H9 (cell line): ENCODE data around the gene LDHD. TPM values are rescaled to one million over a fixed set of nuclear protein-coding genes. Genes with fewer than 3 reads are reported as not detected.
A peak's percentile ranks its signal among the peaks of the same experiment; 100 is the strongest.

Source experiments
- DNase-seq: peaks from one replicate; pipeline ENCODE4 v3.0.0-alpha.2; 2017
- H2AFZ ChIP-seq: one replicate; pipeline ENCODE4 v1.6.1; 2013; ENCODE audit warnings: mild to moderate bottlenecking, low read length, control low read depth, moderate library complexity
- H2AK5ac ChIP-seq: 2 replicates; pipeline ENCODE4 v1.6.1; 2013; ENCODE audit warnings: low read length, control low read depth, mixed read lengths; ENCODE audit not compliant: insufficient read length
- H2BK120ac ChIP-seq: one replicate; pipeline ENCODE4 v1.6.1; 2013; ENCODE audit warnings: low read depth, mild to moderate bottlenecking, low read length, control low read depth, inconsistent platforms; ENCODE audit not compliant: poor library complexity, severe bottlenecking
- H2BK12ac ChIP-seq: 2 replicates; pipeline ENCODE4 v1.6.1; 2013; ENCODE audit warnings: low read length, control low read depth, mixed read lengths, low read depth; ENCODE audit not compliant: insufficient read length
- H2BK15ac ChIP-seq: 2 replicates; pipeline ENCODE4 v1.6.1; 2013; ENCODE audit warnings: low read depth, low read length, control low read depth
- H2BK20ac ChIP-seq: one replicate; pipeline ENCODE4 v1.6.1; 2013; ENCODE audit warnings: low read depth, mild to moderate bottlenecking, low read length, control low read depth, inconsistent platforms; ENCODE audit not compliant: poor library complexity, severe bottlenecking
- H2BK5ac ChIP-seq: 2 replicates; pipeline ENCODE4 v1.6.1; 2013; ENCODE audit warnings: low read length, control low read depth, mixed read lengths; ENCODE audit not compliant: insufficient read length
- H3K14ac ChIP-seq: 2 replicates; pipeline ENCODE4 v1.6.1; 2013; ENCODE audit warnings: low read length, control low read depth; ENCODE audit not compliant: insufficient read depth
- H3K18ac ChIP-seq: 2 replicates; pipeline ENCODE4 v1.6.1; 2013; ENCODE audit warnings: low read depth, mild to moderate bottlenecking, mixed read lengths, low read length, control low read depth; ENCODE audit not compliant: insufficient read length
- H3K23ac ChIP-seq: 2 replicates; pipeline ENCODE4 v1.6.1; 2013; ENCODE audit warnings: low read length, control low read depth, mixed read lengths, low read depth; ENCODE audit not compliant: insufficient read length
- H3K23me2 ChIP-seq: 2 replicates; pipeline ENCODE4 v1.6.1; 2013; ENCODE audit warnings: low read depth, mild to moderate bottlenecking, mixed read lengths, low read length, control low read depth; ENCODE audit not compliant: insufficient read length, poor library complexity, severe bottlenecking
- H3K27ac ChIP-seq: 2 replicates; pipeline ENCODE4 v1.5.1; 2013; ENCODE audit warnings: low read length, control low read depth, mixed read lengths, low read depth; ENCODE audit not compliant: insufficient read length
- H3K27me3 ChIP-seq: 2 replicates; pipeline ENCODE4 v1.6.1; 2013; ENCODE audit warnings: low read length, control low read depth, inconsistent platforms; ENCODE audit not compliant: insufficient read depth
- H3K4ac ChIP-seq: 2 replicates; pipeline ENCODE4 v1.6.1; 2013; ENCODE audit warnings: low read depth, mild to moderate bottlenecking, control low read depth, inconsistent platforms, low read length, moderate library complexity
- H3K4me1 ChIP-seq: 2 replicates; pipeline ENCODE4 v1.6.1; 2013; ENCODE audit warnings: low read length, control low read depth, inconsistent platforms; ENCODE audit not compliant: insufficient read depth
- H3K4me2 ChIP-seq: 2 replicates; pipeline ENCODE4 v1.6.1; 2013; ENCODE audit warnings: low read length, control low read depth, mixed read lengths; ENCODE audit not compliant: insufficient read length, insufficient read depth
- H3K56ac ChIP-seq: 2 replicates; pipeline ENCODE4 v1.6.1; 2013; ENCODE audit warnings: low read depth, mild to moderate bottlenecking, mixed read lengths, low read length, control low read depth; ENCODE audit not compliant: insufficient read length
- H3K79me1 ChIP-seq: 2 replicates; pipeline ENCODE4 v1.6.1; 2013; ENCODE audit warnings: low read depth, mild to moderate bottlenecking, moderate library complexity, low read length, control low read depth, inconsistent platforms; ENCODE audit not compliant: insufficient read depth, poor library complexity, severe bottlenecking
- H3K79me2 ChIP-seq: 2 replicates; pipeline ENCODE4 v1.6.1; 2013; ENCODE audit warnings: low read length, control low read depth, inconsistent platforms; ENCODE audit not compliant: insufficient read depth
- H3K9ac ChIP-seq: 2 replicates; pipeline ENCODE4 v1.6.1; 2013; ENCODE audit warnings: low read length, control low read depth, mixed read lengths; ENCODE audit not compliant: insufficient read length; ENCODE audit errors: extremely low read depth
- H3K9me3 ChIP-seq: one replicate; pipeline ENCODE4 v1.6.1; 2013; ENCODE audit warnings: low read depth, low read length, inconsistent platforms; ENCODE audit not compliant: control insufficient read depth
- H3T11ph ChIP-seq: one replicate; pipeline ENCODE4 v1.6.1; 2013; ENCODE audit warnings: mild to moderate bottlenecking, low read length, control low read depth, inconsistent platforms
- H4K20me1 ChIP-seq: one replicate; pipeline ENCODE4 v1.6.1; 2013; ENCODE audit not compliant: control insufficient read depth, insufficient read length, insufficient read depth
- H4K5ac ChIP-seq: 2 replicates; pipeline ENCODE4 v1.6.1; 2013; ENCODE audit warnings: low read depth, mild to moderate bottlenecking, mixed read lengths, low read length, control low read depth; ENCODE audit not compliant: insufficient read length
- H4K8ac ChIP-seq: replicated peaks from 2 replicates; pipeline ENCODE4 v1.6.1; 2013; ENCODE audit warnings: low read length, control low read depth, mixed read lengths, low read depth; ENCODE audit not compliant: insufficient read length
- H4K91ac ChIP-seq: 2 replicates; pipeline ENCODE4 v1.6.1; 2013; ENCODE audit warnings: low read depth, mild to moderate bottlenecking, moderate library complexity, mixed read lengths, low read length, control low read depth; ENCODE audit not compliant: insufficient read length
- H3K27ac Mint-ChIP-seq, 3 experiments: 2 replicates in 2 of 3; 3 replicates in 1 of 3; pipeline ENCODE4 v1.8.0; 2020 to 2021; ENCODE audit warnings: mixed read lengths in 3 of 3, mild to moderate bottlenecking in 1 of 3, moderate library complexity in 1 of 3
- H3K27me3 Mint-ChIP-seq: 2 replicates; pipeline ENCODE4 v1.8.0; 2021; ENCODE audit warnings: low read depth, mild to moderate bottlenecking, moderate library complexity, mixed read lengths
- H3K36me3 Mint-ChIP-seq, 3 experiments: 2 replicates in 2 of 3; 3 replicates in 1 of 3; pipeline ENCODE4 v1.8.0; 2020 to 2021; ENCODE audit warnings: low read depth in 3 of 3, mixed read lengths in 3 of 3; ENCODE audit not compliant: insufficient read depth in 1 of 3
- H3K4me1 Mint-ChIP-seq, 2 experiments: 2 replicates each; pipeline ENCODE4 v1.8.0; 2020; ENCODE audit warnings: mixed read lengths in 2 of 2
- H3K4me3 Mint-ChIP-seq, 2 experiments: 2 replicates in 1 of 2; 3 replicates in 1 of 2; pipeline ENCODE4 v1.8.0; 2020 to 2021; ENCODE audit warnings: mild to moderate bottlenecking in 2 of 2, mixed read lengths in 2 of 2, moderate library complexity in 1 of 2
- H3K9me3 Mint-ChIP-seq, 2 experiments: 2 replicates in 1 of 2; 3 replicates in 1 of 2; pipeline ENCODE4 v1.8.0; 2020; ENCODE audit warnings: mild to moderate bottlenecking in 2 of 2, mixed read lengths in 2 of 2, moderate library complexity in 1 of 2
- CTCF ChIP-seq: fragments of 200-600 bp; sonication (generic); conservative IDR thresholded peaks from 3 replicates; pipeline ENCODE4 v1.8.0; 2021; ENCODE audit warnings: antibody characterized with exemption, mild to moderate bottlenecking
- WGBS: extraction: QIAGEN DNeasy Blood & Tissue Kit; methylation state at CpG from one replicate; pipeline ENCODE4 v1.1.7; 2013; ENCODE audit warnings: missing lambda C conversion rate, low lambda C conversion rate, mixed read lengths; ENCODE audit not compliant: insufficient read length; ENCODE audit errors: extremely low coverage; 5-methylcytosine and 5-hydroxymethylcytosine counted together
- total RNA-seq: library from RNA; stranded (reverse); gene quantifications from 2 replicates; pipeline ENCODE4 v1.2.1, GENCODE V29; 2021

LDHD gene
- total RNA-seq, 1 experiment from 2014 or later: 14.7 TPM

- H4K5ac ChIP-seq: no peak overlapping the region
- H2BK12ac ChIP-seq: no peak overlapping the region
- peaks cover 6% of the 10 kb centered on the region; the same call in 1 of the 2 replicates for H3K4me1 ChIP-seq
- Mint-ChIP-seq H3K27ac (peak overlapping the region; percentile 48 to 94 (median 92); a peak in 6 of 7 replicates), H3K4me3 (peak overlapping the region in 1 of 2 experiments; percentile 69; a peak in 2 of 5 replicates), H3K27me3 (peaks cover 4% of the 10 kb centered on the region; the same call in 1 of the 2 replicates), H3K36me3 (peaks cover 0 to 4% (median 2%) of the 10 kb centered on the region in 3 experiments; a peak in 4 of 7 replicates), H3K9me3 (0 out of 5 replicates have a peak, but pooled peaks cover 0 to 3% of the 10 kb centered on the region in 2 experiments), H3K4me1 (peaks cover 49 to 67% of the 10 kb centered on the region in 2 experiments)
- no peak overlapping the region; the same call in 1 of the 2 replicates for H3K4ac ChIP-seq
- peak; percentile 40 for DNase-seq
- no peak overlapping the region for H3K27ac ChIP-seq
- no peak overlapping the region for H2AFZ ChIP-seq
- no peak overlapping the region for H4K91ac ChIP-seq
- no peak overlapping the region for H3T11ph ChIP-seq
- H3K18ac ChIP-seq: no peak overlapping the region
- H2BK15ac ChIP-seq: no peak overlapping the region
- no peaks in the 10 kb centered on the region for H3K79me2 ChIP-seq
- TF ChIP-seq CTCF: no peak
- H3K9ac ChIP-seq: no peak overlapping the region
- no peak overlapping the region for H2BK5ac ChIP-seq
- H3K9me3 ChIP-seq: no peaks in the 10 kb centered on the region
- no peak overlapping the region for H3K56ac ChIP-seq
- H3K79me1 ChIP-seq: no peaks in the 10 kb centered on the region
- H3K4me2 ChIP-seq: no peak overlapping the region
- H2BK120ac ChIP-seq: no peak overlapping the region
- WGBS: no CpG with 5 or more reads among the region's 14 CpGs
- H3K23me2 ChIP-seq: no peaks in the 10 kb centered on the region
- H4K20me1 ChIP-seq: no peaks in the 10 kb centered on the region
- no peak overlapping the region for H2BK20ac ChIP-seq
- H3K14ac ChIP-seq: no peak overlapping the region; the same call in 1 of the 2 replicates
- H4K8ac ChIP-seq: no peak overlapping the region
- H2AK5ac ChIP-seq: no peak overlapping the region
- no peak overlapping the region for H3K23ac ChIP-seq
- H3K27me3 ChIP-seq: no peaks in the 10 kb centered on the region
Observed at GRCh38 chr16:75112734-75113491, 3.7 kb downstream of the LDHD start.
